Tibial nerve (tissue), 4 donors: ENCODE data around the gene GIPC3. TPM values are rescaled to one million over a fixed set of nuclear protein-coding genes. Genes with fewer than 3 reads are reported as not detected.

Experiments
- DNase-seq, 2 donors: peaks; one replicate each; pipeline ENCODE4 v3.0.0-alpha.2; 2019; ENCODE audit warnings: low spot score in 2 of 2
- H3K27ac ChIP-seq, 4 donors: fragments of 200-600 bp; sonication (generic) in 3 of 4; one replicate each; pipeline ENCODE4 v1.5.1; 2017 to 2019; ENCODE audit warnings: mild to moderate bottlenecking in 1 of 4
- H3K27me3 ChIP-seq, 2 donors: fragments of 200-600 bp; sonication (generic) in 1 of 2; one replicate each; pipeline versions ENCODE4 v1.5.1 to v1.6.0; 2017 to 2019
- H3K36me3 ChIP-seq, 3 donors: fragments of 200-600 bp; sonication (generic); one replicate each; pipeline ENCODE4 v1.5.1; 2018 to 2019
- H3K4me1 ChIP-seq, 4 donors: fragments of 200-600 bp; sonication (generic) in 3 of 4; one replicate each; pipeline ENCODE4 v1.5.1; 2017 to 2019
- H3K4me3 ChIP-seq, 4 donors: fragments of 200-600 bp; sonication (generic) in 3 of 4; one replicate each; pipeline ENCODE4 v1.5.1; 2017 to 2019; ENCODE audit warnings: mild to moderate bottlenecking in 1 of 4, moderate library complexity in 1 of 4
- H3K9me3 ChIP-seq, 4 donors: fragments of 200-600 bp; sonication (generic) in 3 of 4; one replicate each; pipeline ENCODE4 v1.5.1; 2017 to 2019
- CTCF ChIP-seq, 5 experiments: fragments of 200-600 bp in 3 of 5; fragments of 450-650 bp in 2 of 5; sonication (generic) in 3 of 5; IDR thresholded peaks; one replicate each; pipeline ENCODE4 v1.5.1; 2016 to 2019; ENCODE audit warnings: antibody characterized with exemption in 5 of 5, mild to moderate bottlenecking in 3 of 5, moderate library complexity in 2 of 5
- EP300 ChIP-seq, 2 donors: sonication (generic); formaldehyde crosslinking; IDR thresholded peaks; one replicate each; pipeline ENCODE4 v1.6.1; 2017; ENCODE audit warnings: antibody characterized with exemption in 2 of 2, mild to moderate bottlenecking in 1 of 2
- POLR2A ChIP-seq, 2 donors: fragments of 450-650 bp; IDR thresholded peaks; one replicate each; pipeline ENCODE4 v1.6.1; 2017; ENCODE audit warnings: antibody characterized with exemption in 2 of 2, mild to moderate bottlenecking in 2 of 2, moderate library complexity in 2 of 2
- WGBS, 2 donors: methylation state at CpG; one replicate each; pipeline ENCODE4 v1.1.5; 2018; 5-methylcytosine and 5-hydroxymethylcytosine counted together
- total RNA-seq, 4 donors: library from RNA; depleted of rRNA; stranded (reverse); fragments of >200 nt; gene quantifications; one replicate each; pipeline ENCODE4 v1.1.0, GENCODE V29; 2016

Gene GIPC3
- total RNA-seq, result 1 to 10 TPM in 2 of 4 donors, under 1 TPM in 2; 0.21 to 2.4 (median 1.1) TPM

- peak within 1 kb of the TSS in 1 of 4 donors; percentile 3 for H3K27ac ChIP-seq
- H3K4me3 ChIP-seq, result peak within 1 kb of the TSS; percentile 19 to 49 (median 32)
- H3K27me3 ChIP-seq, result peaks cover 0 to 23% of the 10 kb centered on the region in 2 donors
- TF ChIP-seq EP300 (IDR thresholded peaks at IDR 0.05) (no peak), POLR2A (IDR thresholded peaks at IDR 0.05) (no peak), CTCF (IDR thresholded peaks at IDR 0.05) (no peak)
- 3 to 6% methylated on average over 20 to 40 of the region's 84 CpGs for WGBS, 2 donors
- peaks cover 0 to 16% (median 3%) of the 10 kb centered on the region in 4 donors for H3K4me1 ChIP-seq
- no peaks in the 10 kb centered on the region for H3K9me3 ChIP-seq
- DNase-seq, result no peak
- no peaks in the 10 kb centered on the region for H3K36me3 ChIP-seq
These were observed at the start of gene GIPC3 for GRCh38 chr19:3585301-3586126. GIPC3 (plus strand) TSS chr19:3585478; CDS start chr19:3585598, 120 bp downstream.

GRCh38 chr19:3535563-3535965 is 49.7 kb upstream of the GIPC3 start:
- TF ChIP-seq CTCF (IDR thresholded peaks at IDR 0.05), result no peak
- no peak for TF ChIP-seq POLR2A (IDR thresholded peaks at IDR 0.05)
- TF ChIP-seq EP300 (IDR thresholded peaks at IDR 0.05), result no peak
- H3K4me1 ChIP-seq, result peaks cover 0 to 42% (median 30%) of the 10 kb centered on the region in 4 donors
- WGBS, 2 donors, result 89 to 90% methylated on average over 14 of the region's 14 CpGs
- no peaks in the 10 kb centered on the region for H3K9me3 ChIP-seq
- no peaks in the 10 kb centered on the region for H3K27me3 ChIP-seq
- peak overlapping the region; percentile 82 to 96 (median 90) for H3K27ac ChIP-seq
- peaks cover 12 to 66% (median 24%) of the 10 kb centered on the region in 3 donors for H3K36me3 ChIP-seq
- H3K4me3 ChIP-seq, result no peak overlapping the region
- no peak for DNase-seq

GRCh38 chr19:3535981-3536380 is 49.3 kb upstream of the GIPC3 start:
- no peak for DNase-seq
- TF ChIP-seq POLR2A (IDR thresholded peaks at IDR 0.05) (no peak), CTCF (IDR thresholded peaks at IDR 0.05) (no peak), EP300 (IDR thresholded peaks at IDR 0.05) (no peak)
- 38 to 56% methylated on average over 5 to 8 of the region's 10 CpGs for WGBS, 2 donors
- peak overlapping the region in 1 of 4 donors; percentile 41 for H3K4me3 ChIP-seq
- peaks cover 12 to 62% (median 24%) of the 10 kb centered on the region in 3 donors for H3K36me3 ChIP-seq
- peaks cover 0 to 42% (median 30%) of the 10 kb centered on the region in 4 donors for H3K4me1 ChIP-seq
- no peaks in the 10 kb centered on the region for H3K27me3 ChIP-seq
- peak overlapping the region; percentile 82 to 96 (median 90) for H3K27ac ChIP-seq
- H3K9me3 ChIP-seq, result no peaks in the 10 kb centered on the region

- peaks cover 12 to 59% (median 23%) of the 10 kb centered on the region in 3 donors for H3K36me3 ChIP-seq
- no peaks in the 10 kb centered on the region for H3K9me3 ChIP-seq
- peak; percentile 44 to 53 for DNase-seq
- 49 to 53% methylated on average over 16 to 19 of the region's 27 CpGs for WGBS, 2 donors
- H3K27me3 ChIP-seq, result no peaks in the 10 kb centered on the region
- TF ChIP-seq EP300 (IDR thresholded peaks at IDR 0.05) (peak; percentile 46 to 85), POLR2A (IDR thresholded peaks at IDR 0.05) (peak in 1 of 2 donors; percentile 38), CTCF (IDR thresholded peaks at IDR 0.05) (no peak)
- H3K27ac ChIP-seq, result peak overlapping the region; percentile 82 to 96 (median 90)
- H3K4me1 ChIP-seq, result peaks cover 0 to 42% (median 30%) of the 10 kb centered on the region in 4 donors
- H3K4me3 ChIP-seq, result peak overlapping the region in 3 of 4 donors; percentile 11 to 41 (median 13)
These were observed 48.7 kb upstream of the GIPC3 start for GRCh38 chr19:3536429-3537100.
